GM12891 (cell line): ENCODE results near the gene PLCXD1.

Experiments used
- PAX5 ChIP-seq: IDR thresholded peaks from 2 replicates; pipeline ENCODE4 v1.6.1; 2011; ENCODE audit warnings: low read length, moderate library complexity, mild to moderate bottlenecking; ENCODE audit not compliant: insufficient read depth, severe bottlenecking
- POLR2A ChIP-seq: IDR thresholded peaks from 2 replicates; pipeline ENCODE4 v1.6.1; 2011; ENCODE audit warnings: low read depth, low read length, control low read depth
- POLR2AphosphoS5 ChIP-seq: IDR thresholded peaks from 2 replicates; pipeline ENCODE4 v1.6.1; 2011; ENCODE audit warnings: low read depth, low read length, control low read depth
- POU2F2 ChIP-seq: IDR thresholded peaks from 2 replicates; pipeline ENCODE4 v1.6.1; 2011; ENCODE audit warnings: low read depth, mild to moderate bottlenecking, control low read depth, low read length, moderate library complexity
- SPI1 ChIP-seq: IDR thresholded peaks from 2 replicates; pipeline ENCODE4 v1.6.1; 2011; ENCODE audit warnings: low read depth, low read length, control low read depth
- TAF1 ChIP-seq: IDR thresholded peaks from 2 replicates; pipeline ENCODE4 v1.6.1; 2011; ENCODE audit warnings: low read depth, low read length, control low read depth

GRCh38 chrX:318739-319578 lies 37.8 kb downstream of the PLCXD1 start, which contains the start of gene GTPBP6:
- TF ChIP-seq POLR2A (peak; percentile 41; the same call in 1 of the 2 replicates), TAF1 (no peak; the same call in 1 of the 2 replicates), POLR2AphosphoS5 (peak; percentile 77), POU2F2 (no peak), SPI1 (no peak), PAX5 (peak; percentile 56)
